Stimulated activated CD4-positive, alpha-beta T cell treated with anti-CD3 and anti-CD28 coated beads, Interleukin-2, amount 100 ng/mL, for 4 hours (primary cell): ENCODE data around the gene PRKX.
"Not testable (repeated sequence)": the region's sequence is repeated elsewhere in the genome, so short reads cannot be mapped to it uniquely, and the experiment has no call there.

ENCODE experiments used
- DNase-seq: peaks from one replicate; pipeline ENCODE4 v3.0.0-alpha.2; 2020; ENCODE audit warnings: low read depth

Gene PRKX

GRCh38 chrX:3711331-3711917, 2.0 kb downstream of the PRKX start:
- no peak for DNase-seq

- DNase-seq, result not testable (repeated sequence)
These were observed 5.7 kb downstream of the PRKX start for GRCh38 chrX:3707673-3708274.

GRCh38 chrX:3706481-3706880, 7.0 kb downstream of the PRKX start:
- DNase-seq, result no peak

- DNase-seq, result not testable (repeated sequence)
These were observed 10.2 kb downstream of the PRKX start for GRCh38 chrX:3703251-3703650.

GRCh38 chrX:3702095-3702494, 11.4 kb downstream of the PRKX start:
- DNase-seq, result not testable (repeated sequence)

- DNase-seq, result not testable (repeated sequence)
These were observed 12.0 kb downstream of the PRKX start for GRCh38 chrX:3701445-3701928.

- DNase-seq, result no peak
These were observed 13.5 kb downstream of the PRKX start for GRCh38 chrX:3699821-3700381.

- DNase-seq, result no peak
These were observed 15.7 kb downstream of the PRKX start for GRCh38 chrX:3697701-3698279.

GRCh38 chrX:3697220-3697684, 16.2 kb downstream of the PRKX start:
- DNase-seq, result no peak

- no peak for DNase-seq
These were observed 17.9 kb downstream of the PRKX start for GRCh38 chrX:3695536-3695935.

- no peak for DNase-seq
These were observed 23.3 kb downstream of the PRKX start for GRCh38 chrX:3690140-3690539.

GRCh38 chrX:3683236-3683635, 30.2 kb downstream of the PRKX start:
- not testable (repeated sequence) for DNase-seq

- DNase-seq, result no peak
These were observed 33.0 kb downstream of the PRKX start for GRCh38 chrX:3680459-3680858.

GRCh38 chrX:3679669-3680068, 33.8 kb downstream of the PRKX start:
- DNase-seq, result no peak

GRCh38 chrX:3678328-3678727, 35.1 kb downstream of the PRKX start:
- DNase-seq, result no peak

- no peak for DNase-seq
These were observed 38.6 kb downstream of the PRKX start for GRCh38 chrX:3674881-3675280.

- DNase-seq, result no peak
These were observed 43.5 kb downstream of the PRKX start for GRCh38 chrX:3669841-3670475.

GRCh38 chrX:3666975-3667374, 46.5 kb downstream of the PRKX start:
- no peak for DNase-seq

GRCh38 chrX:3664921-3665320, 48.5 kb downstream of the PRKX start:
- no peak for DNase-seq

GRCh38 chrX:3663576-3664250, 49.7 kb downstream of the PRKX start:
- not testable (repeated sequence) for DNase-seq

- no peak for DNase-seq
These were observed 53.7 kb downstream of the PRKX start for GRCh38 chrX:3659761-3660160.

GRCh38 chrX:3655181-3655580, 58.3 kb downstream of the PRKX start:
- no peak for DNase-seq
